WTC11 (cell line): ENCODE data around the gene TMEM89. TPM values are rescaled to one million over a fixed set of nuclear protein-coding genes. Genes with fewer than 3 reads are reported as not detected.

Experiments used
- ATAC-seq: fragments of 200-7000 bp; cut with Tn5 transposase; 2 replicates; pipeline ENCODE4 v1.10.0; 2021; ENCODE audit warnings: mild to moderate bottlenecking, moderate library complexity
- CTCF ChIA-PET: fragments of 300-600 bp; sonication (Branson Sonifier 250); formaldehyde crosslinking; loops from one replicate; lab custom pipeline; 2021; ENCODE audit warnings: antibody characterized with exemption; lab: Charles Lee
- POLR2A ChIA-PET: fragments of 350-600 bp; sonication (Branson Sonifier 250); formaldehyde crosslinking; loops from one replicate; lab custom pipeline; 2021; ENCODE audit warnings: antibody characterized with exemption; lab: Charles Lee
- DNase-seq: peaks from one replicate; pipeline ENCODE4 v3.0.0; 2021; ENCODE audit warnings: low spot score
- H3K27ac Mint-ChIP-seq: 2 replicates; pipeline ENCODE4 v1.8.0; 2021; ENCODE audit warnings: mixed read lengths
- H3K27me3 Mint-ChIP-seq: 2 replicates; pipeline ENCODE4 v1.8.0; 2021; ENCODE audit warnings: low read depth, mild to moderate bottlenecking, moderate library complexity, mixed read lengths
- H3K36me3 Mint-ChIP-seq: 2 replicates; pipeline ENCODE4 v1.8.0; 2021; ENCODE audit warnings: mixed read lengths
- H3K4me1 Mint-ChIP-seq: 2 replicates; pipeline ENCODE4 v1.8.0; 2022; ENCODE audit warnings: mixed read lengths
- H3K4me3 Mint-ChIP-seq: 2 replicates; pipeline ENCODE4 v1.8.0; 2021; ENCODE audit warnings: mild to moderate bottlenecking, moderate library complexity, mixed read lengths
- H3K9me3 Mint-ChIP-seq: 2 replicates; pipeline ENCODE4 v1.8.0; 2021; ENCODE audit warnings: mixed read lengths
- E2F4 ChIP-seq: sonication (generic); formaldehyde crosslinking; IDR thresholded peaks from 2 replicates; pipeline ENCODE4 v1.8.1; 2022; ENCODE audit warnings: low read depth, mild to moderate bottlenecking, moderate library complexity, missing genetic modification reagents, borderline replicate concordance
- E2F5 ChIP-seq: sonication (generic); formaldehyde crosslinking; IDR thresholded peaks from 2 replicates; pipeline ENCODE4 v1.8.1; 2022; ENCODE audit warnings: mild to moderate bottlenecking, moderate library complexity, missing genetic modification reagents
- ELF4 ChIP-seq: sonication (generic); formaldehyde crosslinking; IDR thresholded peaks from 2 replicates; pipeline ENCODE4 v1.8.1; 2022; ENCODE audit warnings: low read depth, mild to moderate bottlenecking, moderate library complexity, missing genetic modification reagents
- ERG ChIP-seq: fragments of 250-450 bp; sonication (Bioruptor Pico); IDR thresholded peaks from 2 replicates; pipeline ENCODE4 v1.8.0; 2021; ENCODE audit warnings: mild to moderate bottlenecking
- FOXP1 ChIP-seq: sonication (generic); formaldehyde crosslinking; IDR thresholded peaks from 2 replicates; pipeline ENCODE4 v1.8.0; 2022; ENCODE audit warnings: missing genetic modification reagents, mild to moderate bottlenecking, moderate library complexity, borderline replicate concordance
- IRF1 ChIP-seq: sonication (generic); formaldehyde crosslinking; IDR thresholded peaks from 2 replicates; pipeline ENCODE4 v1.8.0; 2023; ENCODE audit warnings: missing genetic modification reagents
- JUN ChIP-seq: sonication (generic); formaldehyde crosslinking; IDR thresholded peaks from 2 replicates; pipeline ENCODE4 v1.8.0; 2023; ENCODE audit warnings: mild to moderate bottlenecking, missing genetic modification reagents
- MYBL2 ChIP-seq: sonication (generic); formaldehyde crosslinking; IDR thresholded peaks from 2 replicates; pipeline ENCODE4 v1.8.1; 2023; ENCODE audit warnings: mild to moderate bottlenecking, moderate library complexity, missing genetic modification reagents
- NR2C2 ChIP-seq: sonication (generic); formaldehyde crosslinking; IDR thresholded peaks from 2 replicates; pipeline ENCODE4 v1.8.0; 2022; ENCODE audit warnings: mild to moderate bottlenecking, missing genetic modification reagents
- RELA ChIP-seq: sonication (generic); formaldehyde crosslinking; IDR thresholded peaks from 2 replicates; pipeline ENCODE4 v1.8.1; 2022; ENCODE audit warnings: missing genetic modification reagents, mild to moderate bottlenecking, borderline replicate concordance
- SOX15 ChIP-seq: fragments of 250-450 bp; sonication (Bioruptor Pico); IDR thresholded peaks from 2 replicates; pipeline ENCODE4 v1.9.0; 2021; ENCODE audit warnings: mild to moderate bottlenecking
- TCF7 ChIP-seq: sonication (generic); formaldehyde crosslinking; IDR thresholded peaks from 2 replicates; pipeline ENCODE4 v1.8.0; 2022; ENCODE audit warnings: mild to moderate bottlenecking, low read depth, missing genetic modification reagents, moderate library complexity
- TEAD1 ChIP-seq: sonication (generic); formaldehyde crosslinking; IDR thresholded peaks from 2 replicates; pipeline ENCODE4 v1.8.0; 2022; ENCODE audit warnings: mild to moderate bottlenecking, missing genetic modification reagents
- USF1 ChIP-seq: sonication (generic); formaldehyde crosslinking; IDR thresholded peaks from 2 replicates; pipeline ENCODE4 v1.8.0; 2022; ENCODE audit warnings: mild to moderate bottlenecking, missing genetic modification reagents
- ZNF138 ChIP-seq: sonication (generic); formaldehyde crosslinking; conservative IDR thresholded peaks from 2 replicates; pipeline ENCODE4 v1.8.1; 2022; ENCODE audit warnings: mild to moderate bottlenecking, moderate library complexity, missing genetic modification reagents
- ZNF416 ChIP-seq: fragments of 250-450 bp; sonication (Bioruptor Pico); IDR thresholded peaks from 2 replicates; pipeline ENCODE4 v1.9.0; 2021; ENCODE audit warnings: mild to moderate bottlenecking, inconsistent platforms
- ZNF423 ChIP-seq: fragments of 250-450 bp; sonication (Bioruptor Pico); IDR thresholded peaks from 2 replicates; pipeline ENCODE4 v2.1.2; 2022; ENCODE audit warnings: mild to moderate bottlenecking, moderate library complexity
- ZNF671 ChIP-seq: fragments of 250-450 bp; sonication (Bioruptor Pico); IDR thresholded peaks from 2 replicates; pipeline ENCODE4 v1.8.0; 2021; ENCODE audit warnings: mild to moderate bottlenecking
- total RNA-seq: library from RNA; stranded (reverse); gene quantifications from 3 replicates; pipeline ENCODE4 v1.2.3, GENCODE V29; 2021

The TMEM89 gene
- total RNA-seq, 1 experiment from 2014 or later = 0.66 TPM

GRCh38 chr3:48630407-48630806 is 8.8 kb upstream of the TMEM89 start:
- no peaks in the 10 kb centered on the region for H3K27me3 Mint-ChIP-seq
- H3K9me3 Mint-ChIP-seq = no peaks in the 10 kb centered on the region
- DNase-seq = no peak
- TF ChIP-seq MYBL2 (no peak), ZNF671 (no peak), TCF7 (CRISPR knock-in tag) (no peak), E2F5 (no peak)
- ChIA-PET POLR2A (no interaction called here), CTCF (no interaction called here)
- no peak for ATAC-seq
- peaks cover 48% of the 10 kb centered on the region for H3K36me3 Mint-ChIP-seq
- H3K4me1 Mint-ChIP-seq = peaks cover 8% of the 10 kb centered on the region
- H3K4me3 Mint-ChIP-seq = no peak overlapping the region
- H3K27ac Mint-ChIP-seq = no peak overlapping the region

- Mint-ChIP-seq H3K4me1 (peaks cover 8% of the 10 kb centered on the region), H3K36me3 (peaks cover 52% of the 10 kb centered on the region), H3K9me3 (no peaks in the 10 kb centered on the region), H3K27ac (no peak overlapping the region), H3K4me3 (no peak overlapping the region), H3K27me3 (no peaks in the 10 kb centered on the region)
- ATAC-seq (no peak), DNase-seq (no peak)
- ChIA-PET CTCF (no interaction called here), POLR2A (no interaction called here)
- TF ChIP-seq RELA (CRISPR knock-in tag) = no peak
- TF ChIP-seq TEAD1 (CRISPR knock-in tag) = no peak
- TF ChIP-seq ERG (CRISPR knock-in tag) = no peak
Observed at GRCh38 chr3:48629894-48630293, 8.3 kb upstream of the TMEM89 start.

GRCh38 chr3:48628277-48629017 is 6.9 kb upstream of the TMEM89 start:
- ATAC-seq = no peak
- DNase-seq = no peak
- TF ChIP-seq ZNF423 = no peak
- TF ChIP-seq JUN (CRISPR knock-in tag) = no peak
- TF ChIP-seq ZNF138 = no peak
- TF ChIP-seq ZNF416 = no peak
- TF ChIP-seq NR2C2 (CRISPR knock-in tag) = no peak
- TF ChIP-seq E2F5 = no peak
- TF ChIP-seq E2F4 = no peak
- TF ChIP-seq FOXP1 (CRISPR knock-in tag) = no peak
- TF ChIP-seq SOX15 (CRISPR knock-in tag) = no peak
- CTCF ChIA-PET = interaction anchor here (0.6 to 1.2 kb wide), 2 partner anchors 80 to 391 kb away, joined by 3 read pairs; no protein-coding TSS in a partner anchor
- Mint-ChIP-seq H3K36me3 (peaks cover 54% of the 10 kb centered on the region), H3K4me3 (no peak overlapping the region), H3K4me1 (peaks cover 7% of the 10 kb centered on the region), H3K27me3 (no peaks in the 10 kb centered on the region), H3K9me3 (no peaks in the 10 kb centered on the region), H3K27ac (no peak overlapping the region)
- POLR2A ChIA-PET = no interaction called here

GRCh38 chr3:48625600-48625999 is 4.0 kb upstream of the TMEM89 start:
- ChIA-PET CTCF (interaction anchor here (1.7 to 5.5 kb wide), 2 partner anchors 10 to 16 kb away, joined by 4 to 44 read pairs; partner anchors contain the start of genes SLC26A6 and UQCRC1), POLR2A (interaction anchor here (1.1 kb wide), 1 partner anchor 537 kb away, joined by 4 read pairs; no protein-coding TSS in a partner anchor)

More at GRCh38 chr3:48625600-48625999, 4.0 kb upstream of the TMEM89 start:
- ATAC-seq (no peak), DNase-seq (no peak)
- Mint-ChIP-seq H3K27me3 (no peaks in the 10 kb centered on the region), H3K4me1 (peaks cover 7% of the 10 kb centered on the region), H3K9me3 (no peaks in the 10 kb centered on the region), H3K36me3 (peaks cover 44% of the 10 kb centered on the region), H3K4me3 (no peak overlapping the region), H3K27ac (no peak overlapping the region)
- no peak for TF ChIP-seq IRF1
- TF ChIP-seq E2F4 = no peak
- TF ChIP-seq ELF4 = no peak
- no peak for TF ChIP-seq USF1
